Measurements from ENCODE around the gene SESTD1.
"Not testable (repeated sequence)": the region's sequence is repeated elsewhere in the genome, so short reads cannot be mapped to it uniquely, and the experiment has no call there.

The SESTD1 gene

DNA sequence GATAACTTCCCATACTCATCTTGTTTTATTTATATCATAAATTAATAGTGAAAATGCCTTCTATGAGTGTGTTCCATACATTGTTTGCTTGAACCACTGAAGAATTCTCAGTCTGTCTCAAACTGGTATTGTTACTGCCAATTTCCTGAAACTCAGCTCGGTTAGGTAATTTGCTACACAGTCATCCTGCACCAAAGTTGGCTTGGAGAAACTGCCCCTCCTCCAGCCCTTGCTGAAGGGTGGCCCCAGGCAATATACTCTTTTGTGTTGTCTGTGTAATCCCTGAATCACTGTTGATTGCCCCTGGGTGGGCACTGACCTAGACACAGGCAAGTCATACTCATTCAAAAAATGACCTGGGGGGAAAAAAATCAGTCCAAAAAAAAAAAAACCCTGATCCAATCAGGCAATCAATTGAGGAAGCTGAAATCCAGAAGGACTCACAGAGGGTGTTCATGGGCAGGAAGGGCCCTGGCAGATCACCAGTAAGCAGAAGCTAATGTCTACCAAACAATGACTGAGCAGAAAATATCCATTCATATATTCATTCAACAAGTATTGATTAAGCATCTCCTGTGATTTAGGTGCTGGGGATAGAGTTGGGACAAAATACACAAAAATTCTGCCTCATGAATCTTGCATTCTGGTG lies 3.8 kb upstream of the SESTD1 start:
- no peak for DNase-seq (ENCODE audit: low read depth in 2 of 2)

DNA sequence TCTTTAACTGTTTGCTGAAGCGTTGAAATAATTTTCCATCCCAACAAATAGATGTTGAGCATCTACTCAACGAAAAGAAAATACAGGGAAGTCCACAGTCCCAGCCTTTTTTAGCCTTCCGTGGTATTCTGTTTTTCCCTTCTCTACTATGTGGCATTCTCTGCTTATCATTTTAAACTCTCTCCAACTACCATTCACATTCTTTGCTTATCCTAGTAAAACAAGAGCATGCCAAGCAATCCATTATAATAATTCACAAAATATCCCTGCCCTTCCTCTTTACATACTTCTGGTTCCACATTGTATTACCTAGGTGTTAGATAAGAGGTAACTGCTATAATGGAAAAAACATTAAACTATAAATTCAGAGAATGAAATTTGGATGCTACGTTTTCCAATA lies 1.6 kb upstream of the SESTD1 start:
- DNase-seq (ENCODE audit: low read depth in 2 of 2): no peak

GRCh38 chr2:179265082-179265510 lies 464 bp upstream of the SESTD1 start:
- no peak for DNase-seq (ENCODE audit: low read depth in 2 of 2)

DNA sequence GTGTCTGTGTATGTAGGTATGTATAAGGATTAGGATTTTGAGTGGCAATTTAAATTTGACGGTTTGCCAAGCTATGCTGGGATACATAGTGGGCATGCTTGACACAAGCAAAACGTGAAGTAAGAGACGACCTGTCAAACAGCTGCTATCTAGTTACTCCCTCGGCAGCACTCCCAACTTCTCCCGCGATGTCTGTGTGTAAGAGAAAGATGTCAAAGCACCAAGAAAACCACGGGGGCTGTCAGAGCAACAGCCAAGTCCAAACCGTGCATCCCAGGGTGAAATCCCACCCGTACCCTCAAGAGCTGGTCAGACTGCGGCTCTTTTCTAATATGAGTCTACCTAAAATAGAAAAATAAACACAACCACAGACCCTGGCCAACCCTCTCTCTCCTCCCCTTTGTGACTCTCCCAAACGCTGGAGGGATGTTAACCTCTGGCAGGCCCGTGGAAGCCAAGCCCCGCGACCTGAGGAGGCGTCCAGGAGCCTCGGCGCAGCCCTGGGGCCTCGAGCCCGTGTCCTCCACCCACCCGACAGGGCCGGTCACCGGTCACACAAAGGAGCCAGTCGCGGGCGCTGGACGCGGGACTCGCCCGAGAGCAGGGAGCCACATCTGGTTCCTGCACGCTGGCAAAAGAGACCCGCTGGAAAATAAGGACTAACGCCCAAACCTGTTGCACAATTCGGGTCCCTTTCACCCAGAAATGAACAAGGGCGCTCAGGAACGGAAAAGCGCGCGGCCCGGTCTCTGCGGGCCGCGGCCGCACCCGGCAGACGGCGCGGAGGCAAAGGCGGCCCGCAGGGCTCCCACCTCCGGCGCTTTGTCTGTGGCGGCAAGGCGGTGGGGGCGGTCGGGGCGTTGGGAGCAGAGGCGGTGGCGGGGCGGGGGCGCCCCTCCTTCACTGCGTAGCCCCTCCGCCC lies 925 bp downstream of the SESTD1 start:
- DNase-seq (ENCODE audit: low read depth in 2 of 2): no peak

- no peak for DNase-seq (ENCODE audit: low read depth in 2 of 2)
Observed at GRCh38 chr2:179263015-179263414, 1.6 kb downstream of the SESTD1 start.

- DNase-seq (ENCODE audit: low read depth in 2 of 2): no peak
Observed at GRCh38 chr2:179262077-179262660, 2.5 kb downstream of the SESTD1 start.

DNA sequence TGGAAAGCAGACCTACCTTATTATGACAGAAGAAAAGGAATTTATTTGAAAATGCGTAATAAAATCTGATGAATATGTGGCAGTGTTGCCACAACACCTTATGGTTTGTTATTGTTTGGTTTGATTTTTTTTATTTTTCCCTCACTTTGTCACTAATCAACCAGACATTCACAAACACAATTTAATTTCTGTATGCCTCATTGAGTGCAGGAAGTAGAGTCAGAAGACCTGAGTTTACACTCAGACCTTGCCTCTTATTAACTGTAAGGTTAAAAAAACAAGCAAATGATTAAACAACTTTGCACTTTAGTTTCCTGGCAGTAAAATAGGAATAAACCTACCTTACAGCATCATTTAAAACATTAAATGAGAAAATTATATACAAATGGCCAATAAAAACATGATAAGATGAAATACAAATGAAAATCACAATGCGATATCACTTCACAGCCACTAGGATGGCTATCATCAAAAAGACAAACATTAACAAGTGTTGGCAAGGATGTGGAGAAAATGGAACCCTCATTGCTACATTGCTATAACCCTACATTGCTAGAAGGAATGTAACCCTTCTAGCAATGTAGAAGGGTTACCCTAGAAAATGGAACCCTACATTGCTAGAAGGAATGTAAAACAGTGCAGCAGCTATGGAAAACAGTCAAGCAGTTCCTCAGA lies 3.3 kb downstream of the SESTD1 start:
- no peak for DNase-seq (ENCODE audit: low read depth in 2 of 2)

DNA sequence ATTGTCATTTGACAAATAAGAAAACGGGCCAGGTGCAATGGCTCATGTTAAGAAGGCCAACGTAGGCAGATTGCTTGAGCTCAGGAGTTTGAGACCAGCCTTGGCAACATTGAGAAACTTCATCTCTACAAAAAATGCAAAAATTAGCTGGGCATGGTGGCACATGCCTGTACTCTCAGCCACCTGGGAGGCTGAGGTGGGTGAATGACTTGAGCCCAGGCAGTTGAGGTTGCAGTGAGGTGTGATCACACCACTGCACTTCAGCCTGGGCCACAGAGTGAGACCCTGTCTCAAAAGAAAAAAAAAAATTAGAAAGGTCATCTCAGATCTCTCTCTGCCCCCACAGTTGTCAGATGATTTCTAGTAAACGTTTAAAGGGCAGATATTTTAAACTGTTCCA lies 4.4 kb downstream of the SESTD1 start:
- DNase-seq (ENCODE audit: low read depth in 2 of 2): no peak

GRCh38 chr2:179255129-179255528 lies 9.5 kb downstream of the SESTD1 start:
- no peak for DNase-seq (ENCODE audit: low read depth in 2 of 2)

- DNase-seq (ENCODE audit: low read depth in 2 of 2): no peak
Observed at GRCh38 chr2:179253226-179253625, 11.4 kb downstream of the SESTD1 start.

- DNase-seq (ENCODE audit: low read depth in 2 of 2): no peak
Observed at GRCh38 chr2:179252423-179252822, 12.2 kb downstream of the SESTD1 start.

GRCh38 chr2:179251870-179252269 lies 12.8 kb downstream of the SESTD1 start:
- DNase-seq (ENCODE audit: low read depth in 2 of 2): no peak

- DNase-seq (ENCODE audit: low read depth in 2 of 2): no peak
Observed at GRCh38 chr2:179250848-179251504, 13.7 kb downstream of the SESTD1 start.

- no peak for DNase-seq (ENCODE audit: low read depth in 2 of 2)
Observed at GRCh38 chr2:179250095-179250494, 14.5 kb downstream of the SESTD1 start.

DNA sequence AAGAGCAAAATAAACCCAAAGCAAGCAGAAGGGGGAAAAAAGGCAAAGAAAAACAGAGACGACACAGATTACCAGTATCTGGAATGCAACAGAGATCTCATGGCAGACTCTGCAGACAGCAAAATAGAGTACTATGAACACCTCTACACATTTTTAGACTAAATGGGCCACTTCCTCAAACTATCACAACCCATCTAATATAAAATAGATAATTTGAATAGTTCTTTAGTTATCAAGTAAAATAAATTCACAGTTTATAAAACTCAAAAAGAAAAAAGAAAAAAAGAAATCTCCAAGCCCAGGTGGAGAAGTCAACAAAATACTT lies 16.6 kb downstream of the SESTD1 start:
- no peak for DNase-seq (ENCODE audit: low read depth in 2 of 2)

DNA sequence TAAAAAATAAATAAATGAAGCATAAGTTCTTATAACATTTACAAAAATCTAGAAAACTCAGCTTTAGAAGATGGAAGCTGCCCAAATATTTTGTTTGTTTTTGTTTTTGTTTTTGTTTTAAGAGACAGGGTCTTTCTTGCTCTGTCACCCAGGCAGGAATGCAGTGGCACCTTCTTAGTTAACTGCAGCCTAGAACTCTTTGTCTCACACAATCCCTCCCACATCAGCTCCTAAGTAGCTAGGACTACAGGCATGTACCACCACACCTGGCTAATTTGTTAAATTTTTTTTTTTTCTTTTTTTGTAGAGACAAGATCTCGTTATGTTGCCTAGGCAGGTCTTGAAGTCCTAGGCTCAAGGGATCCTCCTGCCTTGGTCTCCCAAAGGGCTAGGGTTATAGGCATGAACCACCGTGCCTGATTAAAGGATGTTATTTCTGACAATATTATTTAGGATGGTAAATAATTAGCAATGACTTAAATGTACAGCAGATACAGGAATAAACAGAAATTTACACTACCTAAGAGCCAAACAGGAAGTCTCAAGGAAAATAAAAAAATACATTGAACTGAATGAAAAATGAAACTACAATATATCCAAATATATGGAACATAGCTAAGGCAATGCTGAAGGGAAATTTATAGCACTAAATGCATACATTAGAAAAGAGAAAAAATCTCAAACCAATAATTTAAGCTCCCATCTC lies 17.2 kb downstream of the SESTD1 start:
- DNase-seq (ENCODE audit: low read depth in 2 of 2): no peak

GRCh38 chr2:179245843-179246242 lies 18.8 kb downstream of the SESTD1 start:
- DNase-seq (ENCODE audit: low read depth in 2 of 2): not testable (repeated sequence)

DNA sequence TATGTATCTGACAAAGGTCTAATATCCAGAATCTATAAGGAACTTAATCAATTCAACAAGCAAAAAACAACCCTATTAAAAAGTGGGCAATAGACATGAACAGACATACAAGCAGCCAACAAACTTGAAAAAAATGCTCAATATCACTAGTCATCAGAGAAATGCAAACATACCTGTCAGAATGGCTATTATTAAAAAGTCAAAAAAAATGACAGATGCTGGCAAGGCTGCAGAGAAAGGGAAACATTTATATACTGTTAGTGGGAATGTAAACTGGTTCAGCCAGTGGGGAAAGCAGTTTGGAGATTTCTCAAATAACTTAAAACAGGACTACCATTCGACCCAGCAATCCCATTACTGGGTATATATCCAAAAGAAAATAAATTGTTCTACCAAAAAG lies 21.6 kb downstream of the SESTD1 start:
- no peak for DNase-seq (ENCODE audit: low read depth in 2 of 2)

DNA sequence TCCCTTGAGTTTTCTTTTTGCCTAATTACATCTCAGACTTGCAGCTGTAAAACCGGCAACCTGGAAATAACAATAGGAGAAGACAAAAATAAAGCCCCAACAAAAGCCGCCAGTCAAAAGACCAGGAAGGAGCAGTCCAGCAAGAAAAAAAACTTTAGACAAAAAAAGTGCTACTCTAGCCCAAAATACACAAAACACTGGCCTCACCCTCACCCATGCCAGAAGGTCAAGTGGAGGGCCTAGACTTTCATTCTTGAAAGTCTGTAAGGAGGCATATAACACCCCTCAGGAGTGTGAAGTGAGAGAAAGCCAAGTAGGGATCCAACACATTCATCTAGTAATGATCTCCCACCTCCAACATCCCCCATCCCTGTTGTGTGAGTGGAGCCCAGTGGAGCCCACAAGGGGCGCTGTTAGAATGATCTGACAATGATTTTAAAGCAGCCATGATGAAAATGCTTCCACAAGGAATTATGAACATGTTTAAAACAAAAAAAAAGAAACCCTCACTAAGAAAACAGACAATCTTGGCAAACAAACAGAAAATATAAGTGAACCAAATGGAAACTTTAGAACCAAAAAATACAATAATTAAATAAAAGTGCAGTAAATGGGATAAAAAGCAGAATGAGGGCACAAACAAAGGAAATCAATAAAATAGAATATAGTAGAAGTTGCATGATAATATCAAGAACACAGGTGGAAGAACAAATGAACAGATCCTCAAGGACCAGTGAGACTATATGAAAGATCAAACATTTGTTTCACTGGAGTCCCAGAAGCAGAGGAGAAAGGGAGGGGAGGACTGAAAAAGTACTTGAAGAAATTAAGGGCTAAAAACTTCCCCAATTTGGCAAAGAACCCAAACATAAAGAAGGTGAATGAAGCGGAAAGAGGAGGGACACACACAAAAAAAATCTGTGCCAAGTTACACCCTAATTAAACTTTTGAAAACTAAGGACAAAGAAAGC lies 23.9 kb downstream of the SESTD1 start:
- DNase-seq (ENCODE audit: low read depth in 2 of 2): no peak

- no peak for DNase-seq (ENCODE audit: low read depth in 2 of 2)
Observed at GRCh38 chr2:179239838-179240237, 24.8 kb downstream of the SESTD1 start.
